Measurements from ENCODE around the gene CNOT3. TPM values are rescaled to one million over a fixed set of nuclear protein-coding genes. Genes with fewer than 3 reads are reported as not detected.

Gene CNOT3
- total and polyA plus RNA-seq, 9 of the 15 experiments (the other 6 are each of a cell fraction or from before 2014, with no cell fraction given) = 0.27 to 60.4 (median 9.9) TPM

GRCh38 chr19:54127688-54128440, 9.7 kb upstream of the CNOT3 start (continued):
- TF ChIP-seq CTCFL (IDR thresholded peaks at IDR 0.05; ENCODE audit: borderline replicate concordance, insufficient read depth, low read depth, low read length, poor library complexity, severe bottlenecking) = no peak
- TF ChIP-seq SRSF9 (IDR thresholded peaks at IDR 0.05; ENCODE audit: borderline replicate concordance, low read depth, low read length) = no peak

GRCh38 chr19:54128441-54128725, 9.2 kb upstream of the CNOT3 start:
- ChIA-PET POLR2A (no interaction called here), CTCF (ENCODE audit: low intra/inter-chr PET ratio) (no interaction called here)
- DNase-seq (ENCODE audit: extremely low read depth in 1 of 4, low spot score in 3 of 4) (no peak), FAIRE-seq (no peak), ATAC-seq (no peak)
- intact Hi-C loops (cut with micrococcal nuclease) (no loop called here), in situ Hi-C loops (cut with MboI) (no loop called here)
- WGBS (ENCODE audit: insufficient coverage, low coverage, missing lambda C conversion rate) = 96% methylated on average over 12 of the region's 20 CpGs
- H2AFZ ChIP-seq (ENCODE audit: low read depth, low read length) = no peak overlapping the region
- no peak overlapping the region for H3K27ac ChIP-seq (ENCODE audit: extremely low read depth, low read depth, low read length)
- TF ChIP-seq MYC (IDR thresholded peaks at IDR 0.05; ENCODE audit: low read depth, low read length) (no peak), MYC (CRISPR knock-in tag; IDR thresholded peaks at IDR 0.05; ENCODE audit: borderline replicate concordance, low read depth) (no peak), WHSC1 (IDR thresholded peaks at IDR 0.05; ENCODE audit: low read length) (no peak), NFXL1 (CRISPR knock-in tag; IDR thresholded peaks at IDR 0.05) (no peak), MYBL2 (IDR thresholded peaks at IDR 0.05; ENCODE audit: low read depth) (no peak), MYBL2 (CRISPR knock-in tag; IDR thresholded peaks at IDR 0.05; ENCODE audit: borderline replicate concordance) (no peak), PHTF2 (CRISPR knock-in tag; IDR thresholded peaks at IDR 0.05) (no peak), SOX6 (IDR thresholded peaks at IDR 0.05) (no peak), HMG20B (CRISPR knock-in tag; IDR thresholded peaks at IDR 0.05) (no peak), ZFP36 (IDR thresholded peaks at IDR 0.05; ENCODE audit: low read depth, low read length, partially characterized antibody) (no peak), ELF2 (CRISPR knock-in tag; IDR thresholded peaks at IDR 0.05) (no peak), BRF1 (IDR thresholded peaks at IDR 0.05; ENCODE audit: borderline replicate concordance, extremely low read depth, insufficient read length) (no peak), BHLHE40 (IDR thresholded peaks at IDR 0.05; ENCODE audit: low read length) (no peak), MCM5 (IDR thresholded peaks at IDR 0.05; ENCODE audit: low read depth) (no peak)
- H3K9me3 ChIP-seq (replicated peaks; ENCODE audit: control insufficient read depth, insufficient read depth, low read depth, low read length) = no peaks in the 10 kb centered on the region
- H4K20me1 ChIP-seq (replicated peaks; ENCODE audit: control insufficient read depth, insufficient read depth, low read length) = no peaks in the 10 kb centered on the region
- H3K9ac ChIP-seq (ENCODE audit: insufficient read depth in 1 of 2, low read depth in 2 of 2, low read length in 2 of 2) = no peak overlapping the region
- no peaks in the 10 kb centered on the region for H3K27me3 ChIP-seq (ENCODE audit: control insufficient read depth in 2 of 2, insufficient read depth in 2 of 2, low read length in 2 of 2)
- H3K4me3 ChIP-seq = no peak overlapping the region
- no peak overlapping the region for H3K4me2 ChIP-seq (ENCODE audit: insufficient read depth, low read length)
- H3K4me1 ChIP-seq (replicated peaks in 1 of 2; ENCODE audit: control insufficient read depth in 2 of 2, insufficient read depth in 2 of 2, low read length in 2 of 2) = no peaks in the 10 kb centered on the region; a peak in 2 of 5 replicates
- no peaks in the 10 kb centered on the region for H3K9me1 ChIP-seq (ENCODE audit: control insufficient read depth, insufficient read depth, low read length)
- no peaks in the 10 kb centered on the region for H3K79me2 ChIP-seq (ENCODE audit: control insufficient read depth, insufficient read depth, low read length)
- H3K36me3 ChIP-seq (ENCODE audit: control insufficient read depth, insufficient read depth, low read length) = peaks cover 72% of the 10 kb centered on the region; the same call in 2 of the 3 replicates
- BruUV-seq (replicated peaks) = no TSS peak

Data from K562 (cell line).